ENCODE results near the gene RHO.
"Not testable (repeated sequence)": the region's sequence is repeated elsewhere in the genome, so short reads cannot be mapped to it uniquely, and the experiment has no call there.

Gene RHO

DNA sequence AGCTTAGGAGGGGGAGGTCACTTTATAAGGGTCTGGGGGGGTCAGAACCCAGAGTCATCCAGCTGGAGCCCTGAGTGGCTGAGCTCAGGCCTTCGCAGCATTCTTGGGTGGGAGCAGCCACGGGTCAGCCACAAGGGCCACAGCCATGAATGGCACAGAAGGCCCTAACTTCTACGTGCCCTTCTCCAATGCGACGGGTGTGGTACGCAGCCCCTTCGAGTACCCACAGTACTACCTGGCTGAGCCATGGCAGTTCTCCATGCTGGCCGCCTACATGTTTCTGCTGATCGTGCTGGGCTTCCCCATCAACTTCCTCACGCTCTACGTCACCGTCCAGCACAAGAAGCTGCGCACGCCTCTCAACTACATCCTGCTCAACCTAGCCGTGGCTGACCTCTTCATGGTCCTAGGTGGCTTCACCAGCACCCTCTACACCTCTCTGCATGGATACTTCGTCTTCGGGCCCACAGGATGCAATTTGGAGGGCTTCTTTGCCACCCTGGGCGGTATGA lies at the start of gene RHO:
TSS of gene RHO (plus strand) at position 51 of the 512 bp plus-strand sequence. CDS start at position 146, 95 bp downstream.
- DNase-seq: no peak

DNA sequence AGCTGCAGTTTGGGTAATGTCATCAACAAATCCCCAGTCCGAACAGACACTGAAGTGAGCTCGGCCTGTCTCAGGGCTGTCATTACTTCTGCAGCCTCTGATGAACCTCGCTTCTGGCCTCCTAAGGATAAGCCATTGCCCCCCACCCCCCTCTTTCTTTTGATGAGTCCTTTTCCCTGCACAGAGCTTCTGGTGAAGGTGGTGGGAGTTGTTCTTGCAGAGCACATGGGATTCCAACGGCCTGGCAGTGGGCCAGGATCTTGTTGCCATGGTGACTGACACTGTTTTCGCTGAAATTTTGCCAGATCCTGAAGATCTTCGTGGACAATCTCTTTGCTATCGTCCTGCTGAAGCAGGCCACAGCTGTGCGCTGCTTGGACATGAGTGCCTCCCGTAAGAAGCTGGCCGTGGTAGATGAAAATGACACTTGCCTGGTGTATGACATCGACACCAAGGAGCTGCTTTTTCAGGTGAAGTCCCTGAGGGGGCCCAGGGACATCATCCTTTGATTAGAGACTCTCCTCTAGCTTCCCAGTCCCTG lies 47.1 kb upstream of the RHO start:
- not testable (repeated sequence) for DNase-seq

DNA sequence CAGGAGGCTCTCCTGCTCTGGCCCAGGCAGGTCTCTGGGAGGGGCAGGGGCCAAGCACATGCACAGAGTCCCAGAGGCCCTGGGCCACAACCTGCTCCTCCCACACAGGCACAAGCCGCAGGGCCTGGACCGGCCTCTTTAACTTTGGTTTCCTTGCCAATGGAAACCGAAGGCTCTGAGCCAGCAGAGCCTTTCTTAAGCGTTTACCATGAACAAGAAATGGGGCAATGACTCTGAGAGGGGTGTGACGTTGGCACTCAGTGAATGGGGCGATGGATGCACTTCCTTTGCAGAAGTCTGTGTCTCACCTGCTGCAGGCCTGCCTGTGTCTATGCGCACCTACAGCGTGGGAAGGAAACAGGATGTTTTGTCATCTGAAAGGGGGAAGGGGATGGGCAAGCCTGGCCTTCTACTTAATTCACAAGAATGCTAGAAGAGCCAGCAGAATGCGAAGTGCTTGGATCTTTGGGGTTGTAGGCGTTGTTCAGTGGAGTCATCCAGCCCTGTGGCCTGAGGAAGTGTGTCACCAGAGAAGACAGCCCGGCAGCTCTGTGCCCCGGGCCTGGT lies 46.6 kb upstream of the RHO start:
- no peak for DNase-seq

DNA sequence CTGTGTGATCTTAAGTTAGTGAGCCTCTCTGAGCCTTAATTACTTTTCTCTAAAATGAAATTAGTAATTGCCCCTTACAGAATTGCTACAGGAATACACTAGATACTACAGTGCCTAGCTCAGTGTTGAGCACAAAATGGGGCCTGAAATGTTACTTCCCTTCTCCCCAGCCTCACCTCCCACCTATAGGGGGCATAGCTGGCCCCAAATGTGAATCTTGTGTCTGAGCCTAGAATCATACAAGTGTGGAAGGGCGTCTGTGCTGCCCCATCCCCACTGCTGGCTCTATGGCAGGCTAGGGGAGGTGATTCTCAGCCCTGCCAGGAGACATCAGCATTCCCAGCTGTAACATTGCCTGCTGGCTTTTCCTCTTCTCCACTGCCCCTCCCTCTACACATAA lies 45.7 kb upstream of the RHO start:
- no peak for DNase-seq

DNA sequence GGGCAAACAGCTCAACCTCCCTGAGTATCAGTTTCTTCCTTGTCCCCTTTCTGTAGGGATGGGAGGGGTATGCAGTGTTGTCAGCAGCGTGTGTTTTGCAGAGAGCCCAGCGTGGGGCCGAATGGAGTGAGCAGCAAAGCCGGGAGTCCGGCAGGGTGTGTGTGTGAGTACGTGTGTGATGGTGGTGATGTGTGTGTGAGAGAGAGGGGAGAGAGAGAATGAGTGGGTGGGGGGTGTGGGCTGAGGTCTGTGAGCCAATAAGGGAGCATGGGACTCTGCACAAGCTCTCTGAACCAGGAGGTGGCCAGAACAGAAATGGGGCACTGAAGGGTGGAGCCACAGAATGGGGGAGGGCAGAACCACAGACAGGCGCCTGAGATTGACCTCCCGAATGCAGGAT lies 44.6 kb upstream of the RHO start:
- DNase-seq: no peak

DNA sequence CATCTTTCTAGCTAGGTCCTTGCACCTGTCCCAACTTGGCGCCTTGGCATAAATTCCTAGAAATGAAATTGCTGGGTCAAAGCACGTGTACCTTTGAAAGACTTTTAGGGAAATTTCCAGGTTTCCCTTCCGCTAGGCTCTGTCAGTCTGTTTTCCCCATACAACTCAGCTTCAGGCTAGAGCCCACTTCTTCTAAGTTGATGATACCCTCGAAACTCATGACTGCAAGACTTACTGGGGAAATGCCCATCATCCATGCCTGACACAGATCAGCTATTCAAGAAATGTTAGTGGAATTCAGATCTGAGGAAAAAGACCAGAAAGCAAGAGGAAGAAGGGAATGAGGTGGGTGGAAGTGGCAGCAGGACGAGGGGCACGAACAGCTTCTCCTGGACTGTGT lies 43.3 kb upstream of the RHO start:
- DNase-seq: not testable (repeated sequence)

DNA sequence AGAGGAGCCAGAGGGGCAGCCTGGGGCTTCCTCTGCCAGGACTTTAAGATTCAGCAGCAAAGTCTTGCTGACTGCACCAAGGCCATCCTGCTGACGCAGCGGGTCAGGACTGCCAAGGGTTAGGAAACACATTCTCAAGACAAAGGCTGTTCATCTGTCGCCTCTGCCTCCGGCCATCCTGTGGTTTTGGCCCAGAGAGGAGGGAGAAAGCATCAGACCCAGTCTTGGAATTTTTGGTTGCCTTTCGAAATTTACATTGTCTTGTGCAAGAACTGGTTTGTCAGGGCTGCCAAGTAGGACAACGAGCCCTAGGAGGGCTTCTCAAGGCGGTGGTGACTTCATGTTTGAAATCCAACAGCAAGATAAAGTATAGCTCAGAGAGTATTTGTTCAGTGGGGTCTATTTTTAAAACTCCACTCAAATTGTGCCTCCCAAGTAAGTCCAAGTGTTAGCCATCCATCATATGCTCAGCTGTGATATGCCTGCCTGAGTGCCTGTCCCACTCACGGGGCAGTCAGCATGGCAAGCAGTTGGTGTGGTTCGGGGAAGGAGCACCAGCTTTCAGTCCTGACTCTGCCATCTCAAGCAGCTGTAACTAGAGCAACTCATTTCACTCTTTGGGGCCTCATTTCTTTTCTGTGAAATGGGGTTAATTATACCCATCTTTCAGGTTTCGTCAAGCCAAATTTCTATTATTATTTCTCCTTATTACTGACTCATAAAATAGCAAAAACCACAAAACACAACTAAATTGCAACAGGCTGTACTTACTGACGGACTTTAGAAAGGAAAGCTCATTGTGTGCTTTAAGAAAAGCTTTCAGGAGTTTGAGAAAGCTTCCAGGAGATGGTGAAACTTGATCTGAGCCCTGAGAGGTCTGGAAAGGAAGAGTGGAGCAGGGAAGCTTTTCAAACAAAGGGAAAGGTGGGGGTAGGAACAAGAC lies 42.4 kb upstream of the RHO start:
- no peak for DNase-seq

DNA sequence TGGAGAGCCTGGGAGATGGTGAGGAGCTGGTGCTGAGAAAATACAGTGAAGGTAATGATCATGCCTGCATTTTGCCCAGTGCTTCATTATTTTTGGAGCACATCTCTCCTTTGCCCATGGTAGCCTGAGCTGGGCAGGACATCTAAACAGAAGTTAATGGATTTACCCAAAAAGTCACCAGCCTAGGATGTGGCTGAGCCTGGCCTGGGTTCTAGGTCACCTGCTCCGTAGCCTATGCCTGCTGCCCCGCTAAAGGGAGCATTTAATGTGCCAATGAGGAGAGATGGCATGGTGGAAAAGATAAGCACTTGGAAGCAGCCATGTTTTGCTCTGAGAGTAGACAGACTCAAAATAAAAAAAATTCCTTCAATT lies 41.8 kb upstream of the RHO start:
- DNase-seq: no peak

DNA sequence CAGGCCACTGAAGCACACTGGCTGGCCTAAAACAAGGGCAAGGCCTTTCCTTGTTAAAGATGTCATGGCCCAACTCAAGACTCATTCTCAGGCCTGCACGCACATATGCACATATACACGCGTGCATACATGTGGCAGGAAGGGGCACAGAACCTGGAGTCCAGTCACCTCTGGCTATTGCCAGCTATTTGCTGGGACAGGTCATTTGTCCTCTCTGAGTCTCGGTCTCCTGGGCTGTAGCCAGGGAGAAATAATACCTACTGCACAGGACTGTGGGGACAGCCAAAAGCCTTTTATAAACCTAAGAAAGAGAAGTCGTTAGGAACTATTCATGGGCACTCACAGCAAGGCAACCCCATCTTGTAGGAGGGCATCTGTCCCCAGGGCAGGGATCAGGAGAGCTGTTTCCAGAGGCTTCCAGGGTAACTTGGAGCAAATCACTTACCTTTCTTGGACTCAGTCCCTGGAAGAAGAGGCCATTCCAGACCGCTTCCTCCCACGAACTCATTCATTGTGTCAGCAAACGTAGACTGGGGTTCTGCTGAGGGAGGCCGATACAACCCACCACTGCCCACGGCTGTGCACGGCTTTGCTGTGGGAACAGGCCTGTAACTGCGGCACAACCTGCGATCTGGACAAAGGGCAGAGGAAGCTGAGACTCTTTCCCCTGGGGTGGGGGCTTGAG lies 41.1 kb upstream of the RHO start:
- no peak for DNase-seq

DNA sequence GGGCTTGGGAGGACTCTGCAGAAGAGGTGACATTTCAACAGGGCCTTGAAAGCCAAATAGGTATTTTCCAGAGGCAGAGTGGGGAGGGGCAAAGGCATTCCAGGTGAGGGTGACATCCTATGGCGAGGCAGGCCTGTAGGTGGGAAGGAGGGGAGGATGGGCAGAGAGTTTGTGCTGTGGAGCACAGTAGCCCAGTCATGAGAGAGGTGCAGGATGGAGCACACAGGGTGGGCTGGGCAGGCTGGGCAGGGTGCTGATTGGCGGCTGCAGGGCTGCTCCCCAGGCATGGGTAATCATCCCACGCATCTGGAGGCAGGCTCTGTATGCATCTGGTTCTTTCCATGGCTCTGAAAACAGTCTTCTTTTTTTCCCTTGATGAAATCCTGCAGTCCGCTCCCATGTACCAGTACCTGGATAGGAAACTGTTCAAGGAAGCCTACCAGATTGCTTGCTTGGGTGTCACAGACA lies 40.5 kb upstream of the RHO start:
- DNase-seq: not testable (repeated sequence)

DNA sequence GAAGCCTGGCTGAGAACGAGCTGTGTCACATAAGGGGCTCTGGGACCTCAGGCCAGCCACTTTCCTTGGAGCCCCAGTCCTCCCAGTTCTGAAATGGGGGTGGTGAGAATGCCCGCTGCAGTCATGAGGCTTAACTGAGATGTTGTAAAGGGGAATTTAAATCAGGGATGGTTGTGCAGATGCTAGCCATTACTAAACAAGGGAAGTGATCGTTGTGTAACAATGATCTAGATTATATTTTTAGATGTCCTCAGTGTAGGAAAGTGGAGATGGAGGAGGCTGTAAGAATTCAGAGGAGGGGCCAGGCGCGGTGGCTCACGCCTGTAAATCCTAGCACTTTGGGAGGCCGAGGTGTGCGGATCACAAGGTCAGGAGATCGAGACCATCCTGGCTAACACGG lies 39.2 kb upstream of the RHO start:
- DNase-seq: not testable (repeated sequence)

DNA sequence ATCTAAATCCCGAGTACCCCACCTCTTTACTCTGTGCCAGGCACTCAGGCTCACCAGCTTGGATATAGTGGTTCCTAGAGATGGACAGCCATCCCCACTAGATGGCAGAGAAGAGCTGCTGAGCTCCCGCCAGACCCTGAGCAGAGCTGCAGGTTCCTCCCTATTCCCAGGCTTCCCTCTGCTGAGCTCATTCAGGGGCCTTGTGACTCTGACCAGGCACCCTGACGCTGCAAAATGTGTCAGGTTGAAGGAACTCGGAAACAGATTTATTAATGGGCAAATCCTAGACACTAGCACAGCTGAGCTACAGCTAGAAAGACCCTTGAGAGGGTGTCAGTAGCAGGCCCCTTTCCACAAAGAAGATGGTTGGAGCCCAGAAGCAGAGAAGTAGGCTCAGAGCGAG lies 38.2 kb upstream of the RHO start:
- DNase-seq: peak; percentile 89

DNA sequence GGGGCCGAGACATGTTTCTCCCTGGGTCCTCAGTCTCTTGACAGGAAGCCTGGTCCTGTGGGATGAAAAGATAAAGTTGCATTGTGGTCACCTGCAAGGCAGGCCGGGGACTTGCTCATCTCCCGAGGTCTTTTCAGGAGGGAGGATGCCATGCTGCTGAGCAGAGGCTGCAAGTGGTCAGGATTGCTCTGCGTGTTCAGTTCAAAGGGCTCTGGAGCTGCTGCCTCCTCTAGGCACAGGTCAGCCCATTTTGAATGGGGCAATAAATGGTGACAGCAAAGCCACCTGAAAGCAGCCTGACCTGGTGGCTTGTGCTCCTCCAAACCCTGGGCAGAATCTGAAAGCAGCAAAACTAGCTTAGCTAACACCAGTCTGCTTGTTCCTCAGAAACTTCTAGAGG lies 37.4 kb upstream of the RHO start:
- DNase-seq: not testable (repeated sequence)

DNA sequence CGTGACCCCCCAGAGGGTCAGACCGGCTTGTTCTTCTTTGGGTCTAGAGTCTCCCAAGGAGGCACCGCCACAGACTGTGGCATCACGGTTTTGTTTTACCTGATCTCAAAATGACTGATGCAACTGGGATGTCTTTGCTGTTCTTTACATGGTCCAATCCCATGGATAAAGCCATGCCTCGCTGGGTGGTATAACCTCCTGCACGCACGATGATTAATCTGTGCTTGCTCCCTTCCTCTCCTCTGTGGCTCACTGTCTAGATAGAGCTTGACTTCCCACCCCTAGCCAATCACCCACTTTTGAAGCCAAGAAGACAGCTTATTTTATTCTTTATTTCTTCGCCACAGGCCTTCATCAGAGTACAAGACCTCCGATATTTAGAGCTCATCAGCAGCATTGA lies 36.6 kb upstream of the RHO start:
- DNase-seq: no peak

DNA sequence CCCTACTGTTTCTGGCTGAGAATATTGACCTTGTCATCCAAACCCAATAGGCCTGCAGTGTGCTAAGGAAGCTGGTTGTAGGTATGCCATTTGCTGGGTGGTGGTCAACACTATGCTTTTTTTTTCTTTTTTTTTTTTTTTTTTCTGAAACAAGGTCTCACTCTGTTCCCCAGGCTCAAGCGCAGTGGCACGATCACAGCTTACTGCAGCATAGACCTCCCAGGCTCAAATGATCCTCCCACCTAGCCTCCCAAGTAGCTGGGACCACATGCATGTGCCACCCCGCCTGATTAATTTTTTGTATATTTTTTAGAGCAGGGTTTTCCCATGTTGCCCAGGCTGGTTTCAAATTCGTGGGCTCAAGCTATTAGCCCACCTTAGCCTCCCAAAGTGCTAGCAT lies 35.7 kb upstream of the RHO start:
- no peak for DNase-seq

DNA sequence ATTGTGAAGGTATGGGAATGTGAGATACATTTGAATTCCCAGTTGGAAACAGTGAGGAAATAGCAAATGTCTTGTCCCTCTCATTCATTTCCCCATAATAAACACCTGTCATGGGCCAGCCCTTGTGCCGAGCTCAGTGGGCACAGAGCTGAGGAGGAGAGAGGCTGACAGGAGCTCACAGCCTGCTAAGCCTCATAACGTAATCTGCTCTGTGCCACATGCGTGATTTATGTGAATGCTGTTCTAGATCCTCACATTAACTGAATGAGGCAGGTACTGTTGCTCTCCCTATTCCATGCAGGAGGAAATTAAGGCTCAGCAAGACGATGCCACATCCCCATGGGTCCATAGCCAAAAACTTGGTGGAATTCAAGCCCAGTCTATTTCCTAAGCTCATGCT lies 35.2 kb upstream of the RHO start:
- DNase-seq: no peak

DNA sequence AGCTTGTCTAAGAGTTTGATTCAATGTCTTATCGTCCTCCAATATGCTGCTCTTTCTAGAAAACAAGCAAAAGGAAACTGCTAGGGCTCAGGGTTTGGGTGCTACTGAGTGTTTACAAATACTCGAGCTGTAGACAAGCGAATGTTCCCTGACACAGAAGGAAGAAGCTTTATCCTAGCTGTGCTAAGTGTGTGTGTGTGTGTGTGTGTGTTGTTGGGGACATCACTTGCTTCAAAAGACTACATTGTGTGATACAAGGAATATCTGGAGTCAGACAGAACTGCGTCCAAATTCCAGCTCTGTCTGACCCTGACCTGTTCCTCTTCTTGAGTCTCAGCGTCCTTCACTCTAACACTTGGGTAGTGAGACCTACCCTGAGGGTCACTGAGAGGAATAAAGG lies 33.9 kb upstream of the RHO start:
- DNase-seq: not testable (repeated sequence)

DNA sequence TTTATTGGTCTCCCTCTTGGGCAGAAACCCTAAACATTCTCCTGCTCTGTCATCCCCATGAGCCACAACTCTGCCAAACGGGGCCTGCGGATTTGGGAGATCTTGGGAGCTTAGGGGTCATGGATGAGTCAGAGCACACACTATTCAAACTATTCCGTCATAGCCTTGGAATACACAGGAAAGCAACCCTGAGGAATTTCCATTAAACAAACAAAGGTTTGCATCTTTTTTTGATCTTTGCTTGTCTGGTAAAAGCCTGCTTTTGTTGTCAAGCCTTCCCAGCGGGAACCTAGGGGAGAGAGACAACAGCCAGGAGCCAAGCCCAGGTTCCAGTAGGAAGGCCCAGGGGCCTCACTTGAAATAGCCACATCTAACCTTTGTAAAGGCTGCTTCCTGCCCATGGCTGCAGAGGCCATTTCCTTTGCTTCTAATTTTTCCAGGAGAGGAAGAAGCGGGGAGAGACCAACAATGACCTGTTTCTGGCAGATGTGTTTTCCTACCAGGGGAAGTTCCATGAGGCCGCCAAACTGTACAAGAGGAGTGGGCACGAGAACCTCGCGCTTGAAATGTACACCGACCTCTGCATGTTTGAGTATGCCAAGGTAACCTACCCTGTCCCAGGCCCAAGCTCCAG lies 33.3 kb upstream of the RHO start:
- DNase-seq: not testable (repeated sequence)

DNA sequence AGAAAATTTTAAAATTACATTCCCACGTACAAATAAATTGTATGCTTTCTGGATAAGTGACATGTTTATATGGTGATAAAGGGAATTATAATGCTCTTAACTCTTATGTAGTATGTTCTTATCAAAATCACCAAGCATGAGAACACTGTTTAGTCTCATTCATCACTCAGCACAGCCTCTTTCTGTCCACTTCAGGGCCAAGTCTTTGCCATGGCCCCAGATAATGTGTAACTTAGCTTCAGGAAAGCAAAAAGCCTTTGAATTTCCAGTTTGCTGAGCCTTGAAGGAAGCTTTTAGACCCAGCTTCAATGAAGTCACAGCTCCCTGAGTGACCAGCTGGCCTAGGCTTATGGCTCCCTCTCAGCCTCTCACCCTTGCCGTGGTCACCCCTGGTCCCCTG lies 30.6 kb upstream of the RHO start:
- DNase-seq: not testable (repeated sequence)

DNA sequence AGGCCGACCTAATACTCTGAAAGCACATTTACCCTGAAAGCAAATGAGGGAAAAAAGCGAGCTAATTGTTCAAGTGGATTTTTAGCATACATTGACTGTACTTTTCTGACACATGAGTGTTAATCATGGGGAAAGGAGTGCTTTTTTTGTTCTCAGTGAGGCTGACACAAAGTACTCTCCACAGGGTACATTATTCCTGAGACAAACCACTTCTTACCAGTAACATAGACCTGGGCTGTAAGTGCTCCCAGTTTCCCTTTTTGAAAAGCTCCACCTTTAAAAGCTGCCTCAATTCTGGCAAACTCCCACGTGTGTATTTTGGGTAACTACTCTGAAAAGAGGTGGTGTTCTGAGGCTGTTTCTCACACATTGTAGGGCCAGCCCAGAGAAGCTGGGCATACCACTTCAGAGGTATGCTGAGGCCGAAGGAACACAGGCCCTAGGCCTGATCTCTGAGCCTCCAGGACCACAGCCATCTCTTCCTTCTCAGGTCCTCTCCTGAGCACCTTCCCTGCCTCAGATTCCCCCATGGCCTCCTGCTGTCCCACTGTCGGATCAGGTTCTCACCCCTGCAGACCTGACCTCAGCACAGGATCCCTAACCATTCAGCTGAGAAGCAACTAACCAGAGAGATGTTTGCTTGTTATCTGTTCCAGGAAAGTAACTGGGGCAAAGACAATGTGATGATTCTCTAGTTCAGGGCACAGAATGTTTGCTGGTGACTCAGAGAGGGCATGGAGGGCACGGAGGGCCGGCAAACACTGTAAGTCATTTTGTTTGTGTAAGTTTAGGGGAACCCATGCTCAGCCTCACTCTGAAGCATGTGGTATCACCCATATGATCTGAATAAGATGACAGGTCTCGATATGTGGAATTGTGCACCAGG lies 29.6 kb upstream of the RHO start:
- DNase-seq: not testable (repeated sequence)

DNA sequence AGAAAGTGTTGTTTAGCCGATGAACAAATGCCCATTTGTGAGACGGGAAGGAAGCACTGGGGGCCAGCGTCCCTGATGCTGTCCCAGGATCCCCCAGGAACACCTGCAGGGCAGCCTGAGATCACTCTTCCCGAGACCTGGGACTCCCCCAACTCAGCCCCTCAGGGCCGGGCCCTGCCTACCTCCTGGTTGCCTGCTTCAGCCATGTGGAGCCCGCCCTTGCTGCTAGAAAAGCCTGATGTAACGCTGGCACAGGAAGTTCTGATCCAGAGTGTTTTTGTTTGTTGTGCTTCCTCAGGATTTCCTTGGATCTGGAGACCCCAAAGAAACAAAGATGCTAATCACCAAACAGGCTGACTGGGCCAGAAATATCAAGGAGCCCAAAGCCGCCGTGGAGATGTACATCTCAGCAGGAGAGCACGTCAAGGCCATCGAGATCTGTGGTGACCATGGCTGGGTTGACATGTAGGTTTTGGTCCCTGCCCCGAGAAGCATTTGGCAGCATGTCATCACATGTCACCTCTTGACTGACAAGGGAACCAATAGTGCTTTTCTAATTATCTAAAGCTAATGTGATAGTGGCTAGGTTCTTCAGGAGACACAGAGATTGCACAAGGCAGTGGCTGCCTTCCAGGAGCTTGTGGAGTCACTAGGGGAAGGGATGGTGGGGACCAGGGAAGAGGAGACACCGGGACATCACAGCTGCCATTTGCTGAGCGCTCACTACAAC lies 28.7 kb upstream of the RHO start:
- not testable (repeated sequence) for DNase-seq
